ENCODE data around the gene PRMT9.

PRMT9 gene

DNA sequence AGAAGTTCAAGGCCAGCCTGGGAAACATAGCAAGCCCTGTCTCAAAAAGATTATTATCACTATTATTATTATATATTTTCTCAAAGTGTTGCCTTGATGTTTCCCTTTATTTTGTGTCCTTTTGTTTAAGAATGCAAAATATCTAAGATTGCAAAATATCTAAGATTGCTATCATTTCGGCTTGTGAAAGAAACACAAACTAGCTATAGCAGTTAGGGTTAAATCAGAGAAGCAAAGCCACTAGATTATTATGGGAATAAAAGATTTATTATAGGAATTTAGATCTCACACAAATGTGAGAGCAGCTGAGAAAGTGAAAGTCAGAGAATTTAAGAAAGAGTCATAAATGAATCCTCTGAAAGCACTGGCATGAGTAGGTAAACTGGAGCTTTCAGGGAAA lies 84.8 kb downstream of the PRMT9 start:
- H3K27ac ChIP-seq (ENCODE audit: extremely low read depth, low read depth, low read length), result no peak overlapping the region
- ChIA-PET CTCF (interaction anchor here (1.0 to 1.3 kb wide), 2 partner anchors 16 to 192 kb away, joined by 3 to 4 read pairs; no protein-coding TSS in a partner anchor), POLR2A (interaction anchor here (1.5 to 2.1 kb wide), 2 partner anchors 18 to 85 kb away, joined by 4 to 11 read pairs; partner anchors contain the start of genes PRMT9 and TMEM184C)
- no peak overlapping the region for H3K4me3 ChIP-seq (ENCODE audit: low read depth, low read length)
- no peaks in the 10 kb centered on the region for H3K4me1 ChIP-seq (ENCODE audit: control insufficient read depth, insufficient read depth, low read length)
- TF ChIP-seq YY2 (tag by site-specific recombination; IDR thresholded peaks at IDR 0.05) (no peak), MZF1 (tag by site-specific recombination; IDR thresholded peaks at IDR 0.05; ENCODE audit: borderline replicate concordance) (no peak), ZNF560 (tag by site-specific recombination; IDR thresholded peaks at IDR 0.05; ENCODE audit: borderline replicate concordance) (no peak), KLF8 (tag by site-specific recombination; IDR thresholded peaks at IDR 0.05) (no peak)
- H3K9me3 ChIP-seq (ENCODE audit: control insufficient read depth, insufficient read depth, low read depth, low read length), result no peaks in the 10 kb centered on the region
- no peaks in the 10 kb centered on the region for H3K36me3 ChIP-seq (ENCODE audit: control insufficient read depth in 2 of 2, insufficient read depth in 1 of 2, low read length in 2 of 2)

DNA sequence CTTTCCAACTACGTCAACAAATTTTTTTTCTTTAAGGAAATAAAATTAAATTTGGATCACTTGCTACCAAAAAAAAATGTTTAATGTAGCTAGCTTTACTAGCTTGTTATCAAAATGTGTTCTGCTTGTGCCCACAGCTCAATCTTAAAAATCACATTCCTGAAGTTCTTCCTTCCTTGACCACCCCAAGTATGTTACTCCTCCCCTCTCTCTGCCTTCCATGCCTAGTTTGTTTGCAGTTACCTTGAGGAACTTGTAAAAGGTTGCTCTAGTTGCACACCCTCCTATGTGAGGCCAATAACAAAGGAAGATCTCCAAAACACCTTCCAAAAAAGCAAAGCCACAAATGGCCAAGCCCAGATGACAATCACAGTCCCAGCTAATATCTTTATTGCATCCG lies 86.4 kb downstream of the PRMT9 start:
- no peaks in the 10 kb centered on the region for H3K9me3 ChIP-seq (ENCODE audit: control insufficient read depth, insufficient read depth, low read depth, low read length)
- H3K27ac ChIP-seq (ENCODE audit: extremely low read depth, low read depth, low read length), result no peak overlapping the region
- H3K4me1 ChIP-seq (ENCODE audit: control insufficient read depth, insufficient read depth, low read length), result no peaks in the 10 kb centered on the region
- H3K36me3 ChIP-seq (ENCODE audit: control insufficient read depth in 2 of 2, insufficient read depth in 1 of 2, low read length in 2 of 2), result no peaks in the 10 kb centered on the region
- H3K4me3 ChIP-seq (ENCODE audit: low read depth, low read length), result no peak overlapping the region
- TF ChIP-seq, protein P1, sequence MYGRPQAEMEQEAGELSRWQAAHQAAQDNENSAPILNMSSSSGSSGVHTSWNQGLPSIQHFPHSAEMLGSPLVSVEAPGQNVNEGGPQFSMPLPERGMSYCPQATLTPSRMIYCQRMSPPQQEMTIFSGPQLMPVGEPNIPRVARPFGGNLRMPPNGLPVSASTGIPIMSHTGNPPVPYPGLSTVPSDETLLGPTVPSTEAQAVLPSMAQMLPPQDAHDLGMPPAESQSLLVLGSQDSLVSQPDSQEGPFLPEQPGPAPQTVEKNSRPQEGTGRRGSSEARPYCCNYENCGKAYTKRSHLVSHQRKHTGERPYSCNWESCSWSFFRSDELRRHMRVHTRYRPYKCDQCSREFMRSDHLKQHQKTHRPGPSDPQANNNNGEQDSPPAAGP (tag by site-specific recombination; IDR thresholded peaks at IDR 0.05), result no peak
- TF ChIP-seq OSR2 (tag by site-specific recombination; IDR thresholded peaks at IDR 0.05) (no peak), ZNF549 (tag by site-specific recombination; IDR thresholded peaks at IDR 0.05) (no peak), ZNF394 (tag by site-specific recombination; IDR thresholded peaks at IDR 0.05; ENCODE audit: borderline replicate concordance) (no peak), ZNF423 (tag by site-specific recombination; IDR thresholded peaks at IDR 0.05) (no peak), ZNF843 (tag by site-specific recombination; IDR thresholded peaks at IDR 0.05) (no peak), ZNF654 (tag by site-specific recombination; IDR thresholded peaks at IDR 0.05; ENCODE audit: low read depth) (no peak), KLF9 (tag by site-specific recombination; IDR thresholded peaks at IDR 0.05; ENCODE audit: low read depth) (no peak), ZSCAN30 (tag by site-specific recombination; IDR thresholded peaks at IDR 0.05) (no peak), ZBTB49 (tag by site-specific recombination; IDR thresholded peaks at IDR 0.05; ENCODE audit: low read depth) (no peak)
- TF ChIP-seq, protein P2, sequence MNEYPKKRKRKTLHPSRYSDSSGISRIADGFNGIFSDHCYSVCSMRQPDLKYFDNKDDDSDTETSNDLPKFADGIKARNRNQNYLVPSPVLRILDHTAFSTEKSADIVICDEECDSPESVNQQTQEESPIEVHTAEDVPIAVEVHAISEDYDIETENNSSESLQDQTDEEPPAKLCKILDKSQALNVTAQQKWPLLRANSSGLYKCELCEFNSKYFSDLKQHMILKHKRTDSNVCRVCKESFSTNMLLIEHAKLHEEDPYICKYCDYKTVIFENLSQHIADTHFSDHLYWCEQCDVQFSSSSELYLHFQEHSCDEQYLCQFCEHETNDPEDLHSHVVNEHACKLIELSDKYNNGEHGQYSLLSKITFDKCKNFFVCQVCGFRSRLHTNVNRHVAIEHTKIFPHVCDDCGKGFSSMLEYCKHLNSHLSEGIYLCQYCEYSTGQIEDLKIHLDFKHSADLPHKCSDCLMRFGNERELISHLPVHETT (tag by site-specific recombination; IDR thresholded peaks at IDR 0.05), result no peak
- TF ChIP-seq, protein P3, sequence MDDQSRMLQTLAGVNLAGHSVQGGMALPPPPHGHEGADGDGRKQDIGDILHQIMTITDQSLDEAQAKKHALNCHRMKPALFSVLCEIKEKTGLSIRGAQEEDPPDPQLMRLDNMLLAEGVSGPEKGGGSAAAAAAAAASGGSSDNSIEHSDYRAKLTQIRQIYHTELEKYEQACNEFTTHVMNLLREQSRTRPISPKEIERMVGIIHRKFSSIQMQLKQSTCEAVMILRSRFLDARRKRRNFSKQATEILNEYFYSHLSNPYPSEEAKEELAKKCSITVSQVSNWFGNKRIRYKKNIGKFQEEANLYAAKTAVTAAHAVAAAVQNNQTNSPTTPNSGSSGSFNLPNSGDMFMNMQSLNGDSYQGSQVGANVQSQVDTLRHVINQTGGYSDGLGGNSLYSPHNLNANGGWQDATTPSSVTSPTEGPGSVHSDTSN (CRISPR knock-in tag; IDR thresholded peaks at IDR 0.05), result no peak
- ChIA-PET CTCF (interaction anchor here (0.6 to 3.3 kb wide), 6 partner anchors 19 to 500 kb away, joined by 3 to 23 read pairs (median 4); partner anchors contain the start of gene TMEM184C), POLR2A (interaction anchor here (1.0 to 1.7 kb wide), 2 partner anchors 20 to 79 kb away, joined by 3 to 4 read pairs; partner anchors contain the start of gene TMEM184C)
